Epithelial cell of esophagus (primary cell): ENCODE measurements around the gene MROH7.

ENCODE experiments used
- DNase-seq: peaks from one replicate; pipeline ENCODE4 v3.0.0; 2010; ENCODE audit warnings: low read depth
- H3K4me3 ChIP-seq: 2 replicates; pipeline ENCODE4 v1.5.1; 2011; ENCODE audit warnings: mild to moderate bottlenecking, low read length, control low read depth
- TF ChIP-seq, protein P1 (sequence below): IDR thresholded peaks from 2 replicates; pipeline ENCODE4 v1.5.1; 2011; ENCODE audit warnings: low read depth, mild to moderate bottlenecking, low read length, control low read depth, inconsistent platforms; ENCODE audit not compliant: insufficient read depth; ENCODE audit errors: missing control alignments

Gene MROH7

GRCh38 chr1:54599211-54599823, 42.3 kb upstream of the MROH7 start:
- TF ChIP-seq, protein P1, sequence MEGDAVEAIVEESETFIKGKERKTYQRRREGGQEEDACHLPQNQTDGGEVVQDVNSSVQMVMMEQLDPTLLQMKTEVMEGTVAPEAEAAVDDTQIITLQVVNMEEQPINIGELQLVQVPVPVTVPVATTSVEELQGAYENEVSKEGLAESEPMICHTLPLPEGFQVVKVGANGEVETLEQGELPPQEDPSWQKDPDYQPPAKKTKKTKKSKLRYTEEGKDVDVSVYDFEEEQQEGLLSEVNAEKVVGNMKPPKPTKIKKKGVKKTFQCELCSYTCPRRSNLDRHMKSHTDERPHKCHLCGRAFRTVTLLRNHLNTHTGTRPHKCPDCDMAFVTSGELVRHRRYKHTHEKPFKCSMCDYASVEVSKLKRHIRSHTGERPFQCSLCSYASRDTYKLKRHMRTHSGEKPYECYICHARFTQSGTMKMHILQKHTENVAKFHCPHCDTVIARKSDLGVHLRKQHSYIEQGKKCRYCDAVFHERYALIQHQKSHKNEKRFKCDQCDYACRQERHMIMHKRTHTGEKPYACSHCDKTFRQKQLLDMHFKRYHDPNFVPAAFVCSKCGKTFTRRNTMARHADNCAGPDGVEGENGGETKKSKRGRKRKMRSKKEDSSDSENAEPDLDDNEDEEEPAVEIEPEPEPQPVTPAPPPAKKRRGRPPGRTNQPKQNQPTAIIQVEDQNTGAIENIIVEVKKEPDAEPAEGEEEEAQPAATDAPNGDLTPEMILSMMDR = no peak
- DNase-seq = no peak
- no peak overlapping the region for H3K4me3 ChIP-seq

DNA sequence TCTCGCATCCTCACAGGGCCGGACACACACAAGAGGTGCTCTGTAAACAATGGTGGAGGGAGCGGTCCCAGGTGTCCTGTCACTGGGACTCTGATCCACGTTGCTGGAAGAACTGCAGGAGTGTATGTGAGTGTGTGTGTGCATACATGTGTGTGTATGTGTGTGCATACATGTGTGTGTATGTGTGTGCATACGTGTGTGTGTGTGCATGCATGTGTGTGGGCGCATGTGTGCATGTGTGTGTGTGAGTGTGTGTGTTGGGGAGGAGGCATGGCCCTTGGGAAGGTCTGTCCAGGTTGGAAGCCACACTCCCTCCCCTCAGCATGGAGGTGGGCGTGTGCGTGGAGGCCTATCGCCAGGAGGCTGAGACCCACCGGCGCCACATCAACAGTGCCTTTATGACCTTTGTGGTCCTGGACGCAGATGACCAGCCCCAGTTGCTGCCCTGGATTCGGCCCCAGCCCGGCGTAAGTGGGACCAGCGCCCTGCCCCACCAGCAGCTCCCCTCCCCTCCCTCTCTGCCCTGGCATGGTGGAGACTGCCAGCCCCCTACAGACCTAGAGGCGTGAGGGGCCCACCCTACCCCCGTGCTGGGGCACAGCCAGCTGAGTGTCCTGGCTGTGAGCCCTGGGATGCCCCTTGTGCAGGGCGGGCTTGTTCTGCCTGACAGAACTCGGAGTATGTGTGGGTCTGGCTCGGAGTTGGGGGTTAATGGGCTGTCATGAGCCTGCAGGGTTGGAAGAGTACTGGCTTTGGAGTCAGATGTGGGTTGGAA, 40.5 kb upstream of the MROH7 start:
- H3K4me3 ChIP-seq = no peak overlapping the region
- no peak for DNase-seq
- TF ChIP-seq, protein P1 = no peak

DNA sequence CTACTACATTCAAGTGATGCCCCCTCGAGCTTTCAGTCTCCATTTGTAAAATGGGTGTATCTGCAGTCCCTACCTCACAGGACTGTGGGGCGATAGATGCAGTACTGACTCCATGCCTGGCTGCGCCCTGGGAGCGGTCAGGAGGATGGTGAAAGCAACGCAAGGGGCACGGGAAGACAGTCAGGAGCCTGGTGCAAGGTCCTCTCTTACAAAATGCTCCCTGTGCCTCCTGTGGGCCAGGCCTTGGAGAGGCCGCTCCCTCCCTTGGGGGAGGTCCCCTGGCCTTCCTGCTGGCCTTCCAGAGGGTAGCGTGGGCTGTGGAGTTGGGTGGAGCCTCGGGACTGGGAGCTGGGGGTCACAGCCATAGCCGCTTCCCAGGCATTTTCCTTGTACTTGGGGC, 39.9 kb upstream of the MROH7 start:
- TF ChIP-seq, protein P1 = no peak
- no peak overlapping the region for H3K4me3 ChIP-seq
- DNase-seq = no peak

- no peak for DNase-seq
- no peak overlapping the region for H3K4me3 ChIP-seq
- TF ChIP-seq, protein P1 = no peak
These were observed 39.0 kb upstream of the MROH7 start for GRCh38 chr1:54602554-54602953.

GRCh38 chr1:54603241-54603640, 38.3 kb upstream of the MROH7 start:
- no peak overlapping the region for H3K4me3 ChIP-seq
- TF ChIP-seq, protein P1 = no peak
- DNase-seq = no peak

- DNase-seq = no peak
- TF ChIP-seq, protein P1 = no peak
- H3K4me3 ChIP-seq = no peak overlapping the region
These were observed 37.5 kb upstream of the MROH7 start for GRCh38 chr1:54604051-54604450.
